ENCODE data around the gene CD93.

Gene CD93

GRCh38 chr20:23081263-23081819, 4.8 kb downstream of the CD93 start:
- DNase-seq = no peak

- DNase-seq = no peak
These were observed 5.6 kb downstream of the CD93 start for GRCh38 chr20:23080521-23080920.

- no peak for DNase-seq
These were observed 6.2 kb downstream of the CD93 start for GRCh38 chr20:23079926-23080325.

GRCh38 chr20:23079016-23079351, 7.1 kb downstream of the CD93 start:
- DNase-seq = no peak

- DNase-seq = peak; percentile 84
These were observed 7.6 kb downstream of the CD93 start for GRCh38 chr20:23078351-23079015.

- DNase-seq = no peak
These were observed 8.8 kb downstream of the CD93 start for GRCh38 chr20:23077277-23077676.

GRCh38 chr20:23074052-23074451, 12.1 kb downstream of the CD93 start:
- no peak for DNase-seq

GRCh38 chr20:23072892-23073586, 13.1 kb downstream of the CD93 start:
- no peak for DNase-seq

- no peak for DNase-seq
These were observed 14.1 kb downstream of the CD93 start for GRCh38 chr20:23071996-23072395.

GRCh38 chr20:23071398-23071797, 14.7 kb downstream of the CD93 start:
- no peak for DNase-seq

GRCh38 chr20:23069108-23069507, 17.0 kb downstream of the CD93 start:
- DNase-seq = no peak

GRCh38 chr20:23068283-23068682, 17.8 kb downstream of the CD93 start:
- DNase-seq = no peak

GRCh38 chr20:23066772-23067171, 19.4 kb downstream of the CD93 start:
- DNase-seq = no peak

- DNase-seq = no peak
These were observed 20.6 kb downstream of the CD93 start for GRCh38 chr20:23065266-23066201.

GRCh38 chr20:23063581-23063980, 22.5 kb downstream of the CD93 start:
- DNase-seq = no peak

- DNase-seq = no peak
These were observed 23.0 kb downstream of the CD93 start for GRCh38 chr20:23063168-23063567.

- DNase-seq = no peak
These were observed 23.5 kb downstream of the CD93 start for GRCh38 chr20:23062632-23063031.

- peak; percentile 58 for DNase-seq
These were observed 24.2 kb downstream of the CD93 start for GRCh38 chr20:23061734-23062561.

- DNase-seq = no peak
These were observed 24.9 kb downstream of the CD93 start for GRCh38 chr20:23061262-23061661.

GRCh38 chr20:23060629-23061028, 25.5 kb downstream of the CD93 start:
- no peak for DNase-seq

- no peak for DNase-seq
These were observed 26.3 kb downstream of the CD93 start for GRCh38 chr20:23059846-23060245.

- DNase-seq = no peak
These were observed 27.1 kb downstream of the CD93 start for GRCh38 chr20:23059001-23059400.

- DNase-seq = no peak
These were observed 27.9 kb downstream of the CD93 start for GRCh38 chr20:23058240-23058639.

All from COR-L47 (cell line).